ENCODE data around the gene LETM1.

DNA sequence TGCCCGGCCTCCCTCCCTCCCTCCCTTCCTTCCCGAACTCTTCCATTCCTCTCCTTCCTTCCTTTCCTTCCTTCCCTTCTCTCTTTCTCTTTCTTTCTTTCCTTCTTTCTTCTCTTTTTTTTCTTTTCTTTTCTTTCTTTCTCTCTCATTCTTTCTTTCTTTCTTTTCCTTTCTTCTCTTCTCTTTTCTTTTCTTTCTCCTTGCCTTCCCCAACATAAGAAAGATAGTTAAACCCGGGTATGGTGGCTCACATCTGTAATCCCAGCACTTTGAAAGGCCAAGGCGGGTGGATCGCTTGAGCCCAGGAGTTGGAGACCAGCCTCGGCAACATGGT is 40.7 kb upstream of the LETM1 start:
- TF ChIP-seq, protein P1, sequence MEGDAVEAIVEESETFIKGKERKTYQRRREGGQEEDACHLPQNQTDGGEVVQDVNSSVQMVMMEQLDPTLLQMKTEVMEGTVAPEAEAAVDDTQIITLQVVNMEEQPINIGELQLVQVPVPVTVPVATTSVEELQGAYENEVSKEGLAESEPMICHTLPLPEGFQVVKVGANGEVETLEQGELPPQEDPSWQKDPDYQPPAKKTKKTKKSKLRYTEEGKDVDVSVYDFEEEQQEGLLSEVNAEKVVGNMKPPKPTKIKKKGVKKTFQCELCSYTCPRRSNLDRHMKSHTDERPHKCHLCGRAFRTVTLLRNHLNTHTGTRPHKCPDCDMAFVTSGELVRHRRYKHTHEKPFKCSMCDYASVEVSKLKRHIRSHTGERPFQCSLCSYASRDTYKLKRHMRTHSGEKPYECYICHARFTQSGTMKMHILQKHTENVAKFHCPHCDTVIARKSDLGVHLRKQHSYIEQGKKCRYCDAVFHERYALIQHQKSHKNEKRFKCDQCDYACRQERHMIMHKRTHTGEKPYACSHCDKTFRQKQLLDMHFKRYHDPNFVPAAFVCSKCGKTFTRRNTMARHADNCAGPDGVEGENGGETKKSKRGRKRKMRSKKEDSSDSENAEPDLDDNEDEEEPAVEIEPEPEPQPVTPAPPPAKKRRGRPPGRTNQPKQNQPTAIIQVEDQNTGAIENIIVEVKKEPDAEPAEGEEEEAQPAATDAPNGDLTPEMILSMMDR (IDR thresholded peaks at IDR 0.05; ENCODE audit: insufficient read depth, low read depth, low read length) = no peak
- TF ChIP-seq EZH2 (IDR thresholded peaks at IDR 0.05; ENCODE audit: insufficient read depth, low read length) = no peak

All from astrocyte (in vitro differentiated cells and primary cell).